D721Med (cell line): ENCODE results near the gene ZNF418.
A peak's percentile ranks its signal among the peaks of the same experiment; 100 is the strongest.
"Not testable (repeated sequence)": the region's sequence is repeated elsewhere in the genome, so short reads cannot be mapped to it uniquely, and the experiment has no call there.

Experiments
- DNase-seq: peaks from one replicate; pipeline ENCODE4 v3.0.0; 2011; ENCODE audit warnings: low spot score; ENCODE audit not compliant: insufficient read length
- FAIRE-seq: peaks from 2 replicates; lab custom pipeline; 2011; peaks lifted over from hg19 to GRCh38; lab: Jason Lieb, UNC
- CTCF ChIP-seq: IDR thresholded peaks from 2 replicates; pipeline ENCODE4 v1.5.1; 2012; ENCODE audit warnings: mild to moderate bottlenecking, control low read depth; ENCODE audit not compliant: insufficient read depth; ENCODE audit errors: missing control alignments

The ZNF418 gene

GRCh38 chr19:57927587-57927986, 7.6 kb downstream of the ZNF418 start:
- no peak for TF ChIP-seq CTCF
- DNase-seq (no peak), FAIRE-seq (no peak)

GRCh38 chr19:57916168-57916995, 18.8 kb downstream of the ZNF418 start, which contains the start of gene ZNF417:
TSS of gene ZNF417 (minus strand) at chr19:57916592. CDS start at chr19:57916411, 181 bp downstream.
- not testable (repeated sequence) for FAIRE-seq
- peak; percentile 73 for DNase-seq
- TF ChIP-seq CTCF: peak; percentile 27

- DNase-seq: no peak
- TF ChIP-seq CTCF: no peak
- FAIRE-seq: no peak
Measured at GRCh38 chr19:57914531-57914930, 20.7 kb downstream of the ZNF418 start.

- FAIRE-seq (no peak), DNase-seq (no peak)
- TF ChIP-seq CTCF: no peak
Measured at GRCh38 chr19:57907394-57907793, 27.8 kb downstream of the ZNF418 start.

GRCh38 chr19:57905258-57905657, 29.9 kb downstream of the ZNF418 start:
- TF ChIP-seq CTCF: no peak
- DNase-seq: no peak
- FAIRE-seq: no peak

- TF ChIP-seq CTCF: no peak
- FAIRE-seq: no peak
- DNase-seq: no peak
Measured at GRCh38 chr19:57903618-57904184, 31.5 kb downstream of the ZNF418 start.

- no peak for DNase-seq
- no peak for FAIRE-seq
- no peak for TF ChIP-seq CTCF
Measured at GRCh38 chr19:57900311-57900710, 34.9 kb downstream of the ZNF418 start.

- not testable (repeated sequence) for DNase-seq, FAIRE-seq
Measured at GRCh38 chr19:57890706-57891105, 44.5 kb downstream of the ZNF418 start.
